ENCODE data around the gene ZMYM5. TPM values are rescaled to one million over a fixed set of nuclear protein-coding genes. Genes with fewer than 3 reads are reported as not detected.
A peak's percentile ranks its signal among the peaks of the same experiment; 100 is the strongest.
"Not testable (repeated sequence)": the region's sequence is repeated elsewhere in the genome, so short reads cannot be mapped to it uniquely, and the experiment has no call there.

Gene ZMYM5
- total and polyA plus RNA-seq, 11 donors = 5.0 to 10.2 (median 7.4) TPM

DNA sequence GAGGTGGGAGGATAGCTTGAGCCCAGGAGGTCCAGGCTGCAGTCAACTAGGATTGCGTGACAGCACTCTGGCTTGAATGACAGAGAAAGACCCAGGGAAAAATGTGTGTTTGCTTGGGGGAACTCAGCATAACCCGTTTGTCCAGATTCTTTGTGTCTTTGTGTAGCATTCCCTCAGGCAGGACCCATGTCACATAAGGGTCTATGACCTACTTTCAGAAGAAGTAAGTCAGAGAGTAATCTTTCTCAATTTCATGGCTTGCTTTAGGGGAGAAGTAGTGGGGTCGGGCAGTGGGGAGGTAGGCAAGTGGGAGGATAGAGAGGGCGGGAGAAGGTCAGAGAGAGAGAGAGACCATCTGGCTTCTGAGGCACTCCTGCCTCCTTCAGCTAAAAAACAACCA, 68.8 kb downstream of the ZMYM5 start:
- H3K4me3 ChIP-seq = no peak overlapping the region
- H3K9me3 ChIP-seq = no peaks in the 10 kb centered on the region
- WGBS, 4 donors = 91 to 93% (median 92%) methylated on average over 4 of the region's 4 CpGs
- intact Hi-C loops (cut with DNase I) = no loop called here
- ATAC-seq = no peak
- no peak for TF ChIP-seq CTCF (IDR thresholded peaks at IDR 0.05)
- TF ChIP-seq POLR2A (IDR thresholded peaks at IDR 0.05) = no peak
- peaks cover 0 to 9% (median 0%) of the 10 kb centered on the region in 12 donors for H3K4me1 ChIP-seq
- no peaks in the 10 kb centered on the region for H3K36me3 ChIP-seq
- H3K27me3 ChIP-seq = no peaks in the 10 kb centered on the region
- H3K27ac ChIP-seq = no peak overlapping the region
- DNase-seq = no peak

DNA sequence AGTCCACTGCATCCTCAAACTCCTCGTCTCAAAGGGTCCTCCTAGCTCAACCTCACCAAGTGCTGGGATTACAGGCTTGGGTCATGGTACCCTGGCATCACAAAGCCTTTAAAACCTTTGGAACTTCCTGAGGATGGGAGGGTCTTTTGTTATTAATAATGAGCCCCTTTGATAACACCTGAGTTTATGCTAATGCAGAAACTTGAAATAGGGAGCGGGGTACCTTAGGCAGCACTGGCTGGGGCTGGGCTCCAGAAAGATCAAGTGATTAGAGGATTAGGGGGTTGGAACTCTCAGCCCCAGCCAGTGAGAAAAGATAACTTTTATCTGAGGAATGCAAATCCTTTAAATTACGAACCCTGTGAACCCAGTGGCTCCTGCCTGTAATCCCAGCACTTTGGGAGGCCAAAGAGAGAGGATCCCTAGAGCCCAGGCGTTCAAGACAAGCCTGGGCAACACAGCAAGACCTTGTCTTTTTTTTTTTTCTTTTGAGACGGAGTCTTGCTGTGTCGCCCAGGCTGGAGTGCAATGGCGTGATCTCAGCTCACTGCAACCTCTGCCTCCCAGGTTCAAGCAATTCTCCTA, 71.4 kb downstream of the ZMYM5 start:
- ATAC-seq = no peak
- 90 to 96% (median 91%) methylated on average over 7 of the region's 7 CpGs for WGBS, 4 donors
- TF ChIP-seq CTCF (IDR thresholded peaks at IDR 0.05) (no peak), POLR2A (IDR thresholded peaks at IDR 0.05) (no peak)
- intact Hi-C loops (cut with DNase I) = no loop called here
- Histone ChIP-seq H3K4me3 (no peak overlapping the region), H3K27me3 (no peaks in the 10 kb centered on the region), H3K9me3 (no peaks in the 10 kb centered on the region), H3K4me1 (peaks cover 0 to 9% (median 0%) of the 10 kb centered on the region in 12 donors), H3K36me3 (no peaks in the 10 kb centered on the region), H3K27ac (no peak overlapping the region)
- DNase-seq = no peak

- WGBS, 4 donors = 22 to 33% (median 22%) methylated on average over 33 to 50 of the region's 50 CpGs
- TF ChIP-seq POLR2A (IDR thresholded peaks at IDR 0.05) = peak; percentile 80 to 96
- peak in 3 of 12 donors; percentile 5 to 6 (median 5) for TF ChIP-seq CTCF (IDR thresholded peaks at IDR 0.05)
- DNase-seq (peak; percentile 95 to 98 (median 96)), ATAC-seq (peak; percentile 95 to 97 (median 96))
- Histone ChIP-seq H3K4me1 (peaks cover 0 to 16% (median 8%) of the 10 kb centered on the region in 12 donors), H3K4me3 (peak within 1 kb of the TSS; percentile 62 to 99 (median 86)), H3K27ac (peak within 1 kb of the TSS; percentile 87 to 99 (median 92))
- H3K9me3 ChIP-seq, H3K27me3 ChIP-seq, H3K36me3 ChIP-seq: not testable (repeated sequence)
- intact Hi-C loops (cut with DNase I) = loop anchor here in 8 of 10 donors (1.0 to 10.0 kb wide), 8 partner anchors 79 to 174 kb away; partner anchors contain the start of genes ZMYM5 (in 6 of the 8), MPHOSPH8 (in 3 of the 8) and ZMYM2 (in 2 of the 8)
Measured at GRCh38 chr13:19782727-19783682, 80.4 kb downstream of the ZMYM5 start, which contains the start of gene PSPC1. TSS of gene PSPC1 (minus strand) at chr13:19782945. CDS start at chr13:19782757, 188 bp downstream.

Data from heart left ventricle (tissue), 16 donors.